Ascending aorta (tissue), 2 donors: Measurements from ENCODE around the gene MICU1. TPM values are rescaled to one million over a fixed set of nuclear protein-coding genes. Genes with fewer than 3 reads are reported as not detected.

Source experiments
- DNase-seq, 2 donors: peaks; one replicate each; pipeline ENCODE4 v3.0.0-alpha.2; 2019; ENCODE audit warnings: low spot score in 2 of 2
- H3K27ac ChIP-seq, 2 donors: fragments of 200-600 bp; sonication (generic); one replicate each; pipeline ENCODE4 v1.5.1; 2016 to 2017; ENCODE audit warnings: mild to moderate bottlenecking in 1 of 2
- H3K27me3 ChIP-seq: fragments of 200-600 bp; sonication (generic); one replicate; pipeline ENCODE4 v1.5.1; 2017
- H3K36me3 ChIP-seq, 2 donors: fragments of 200-600 bp; sonication (generic); one replicate each; pipeline ENCODE4 v1.5.1; 2016
- H3K4me1 ChIP-seq, 2 donors: fragments of 200-600 bp; sonication (generic); one replicate each; pipeline ENCODE4 v1.5.1; 2016 to 2017; ENCODE audit warnings: mild to moderate bottlenecking in 1 of 2
- H3K4me3 ChIP-seq, 2 donors: fragments of 200-600 bp; sonication (generic); one replicate each; pipeline ENCODE4 v1.5.1; 2016 to 2017; ENCODE audit warnings: mild to moderate bottlenecking in 1 of 2
- H3K9me3 ChIP-seq, 2 donors: fragments of 200-600 bp; sonication (generic); one replicate each; pipeline ENCODE4 v1.5.1; 2016
- CTCF ChIP-seq, 3 experiments: fragments of 200-600 bp in 2 of 3; fragments of 450-650 bp in 1 of 3; sonication (generic) in 2 of 3; IDR thresholded peaks; one replicate each; pipeline ENCODE4 v1.5.1; 2016 to 2019; ENCODE audit warnings: antibody characterized with exemption in 3 of 3, mild to moderate bottlenecking in 1 of 3, moderate library complexity in 1 of 3
- intact Hi-C: fragments of 100-400 bp; cut with DNase I; formaldehyde crosslinking; loops from one replicate; pipeline ENCODE4 v1.15.1; 2023
- total RNA-seq: library from RNA; depleted of rRNA; stranded (reverse); fragments of >200 nt; gene quantifications from one replicate; pipeline ENCODE4 v1.1.0, GENCODE V29; 2016

The MICU1 gene
- total RNA-seq, 1 donor from 2014 or later, result 18.9 TPM

- no peak for DNase-seq
- intact Hi-C loops, result no loop called here
Observed at GRCh38 chr10:72379062-72379461, 246.8 kb downstream of the MICU1 start.

DNA sequence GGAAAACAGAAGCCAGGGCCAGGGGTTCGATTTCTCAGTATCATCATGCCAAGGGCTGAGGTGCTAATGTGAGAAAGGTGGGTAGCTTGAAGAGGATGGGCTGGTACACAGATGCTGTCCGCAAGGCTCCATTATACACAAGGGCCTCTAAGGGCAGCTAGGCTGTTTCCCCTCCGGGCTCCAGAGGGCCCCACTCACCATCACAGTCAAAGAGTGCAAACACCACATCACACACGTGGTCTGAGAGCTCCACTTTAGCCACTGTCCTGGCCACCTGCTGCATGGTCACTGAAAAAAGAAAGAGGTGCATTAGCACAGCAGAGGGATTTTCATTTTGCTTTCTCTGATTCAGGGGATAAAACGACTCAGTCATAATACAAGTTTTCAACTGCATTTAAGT, 250.3 kb downstream of the MICU1 start:
- peaks cover 0 to 11% of the 10 kb centered on the region in 2 donors for H3K36me3 ChIP-seq
- no peak overlapping the region for H3K4me3 ChIP-seq
- no peaks in the 10 kb centered on the region for H3K27me3 ChIP-seq
- H3K9me3 ChIP-seq, result no peaks in the 10 kb centered on the region
- no peak for TF ChIP-seq CTCF (IDR thresholded peaks at IDR 0.05)
- DNase-seq, result no peak
- no peaks in the 10 kb centered on the region for H3K4me1 ChIP-seq
- H3K27ac ChIP-seq, result no peak overlapping the region
- intact Hi-C loops, result no loop called here

More at GRCh38 chr10:72379062-72379461, 246.8 kb downstream of the MICU1 start:
- Histone ChIP-seq H3K4me3 (no peak overlapping the region), H3K4me1 (no peaks in the 10 kb centered on the region), H3K27ac (no peak overlapping the region), H3K9me3 (no peaks in the 10 kb centered on the region), H3K27me3 (no peaks in the 10 kb centered on the region), H3K36me3 (peaks cover 0 to 4% of the 10 kb centered on the region in 2 donors)
- TF ChIP-seq CTCF (IDR thresholded peaks at IDR 0.05), result no peak

DNA sequence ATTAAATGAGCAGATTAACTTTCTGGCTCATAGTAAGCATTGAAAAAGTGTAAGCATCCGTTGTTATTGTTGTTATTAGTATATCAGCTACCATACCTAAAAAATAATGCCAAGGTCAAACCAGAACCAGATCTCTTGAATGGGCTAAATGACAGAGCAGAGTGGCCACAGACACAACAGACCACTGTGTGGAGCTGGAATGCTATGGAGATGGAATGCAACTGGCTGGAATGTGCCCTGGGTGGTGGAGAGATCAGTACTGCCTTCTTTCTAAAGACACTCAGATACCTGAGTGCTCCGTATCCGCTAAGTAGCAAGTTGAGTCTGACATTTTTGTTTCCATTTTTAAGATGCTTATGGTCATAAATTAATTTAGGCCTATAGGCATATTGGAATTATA, 250.7 kb downstream of the MICU1 start:
- H3K36me3 ChIP-seq, result peaks cover 0 to 11% of the 10 kb centered on the region in 2 donors
- no peak for DNase-seq
- H3K4me1 ChIP-seq, result no peaks in the 10 kb centered on the region
- H3K27me3 ChIP-seq, result no peaks in the 10 kb centered on the region
- no peak for TF ChIP-seq CTCF (IDR thresholded peaks at IDR 0.05)
- intact Hi-C loops, result no loop called here
- no peak overlapping the region for H3K27ac ChIP-seq
- no peak overlapping the region for H3K4me3 ChIP-seq
- no peaks in the 10 kb centered on the region for H3K9me3 ChIP-seq

- intact Hi-C loops, result no loop called here
- H3K27me3 ChIP-seq, result no peaks in the 10 kb centered on the region
- no peak overlapping the region for H3K4me3 ChIP-seq
- H3K4me1 ChIP-seq, result no peaks in the 10 kb centered on the region
- DNase-seq, result no peak
- H3K9me3 ChIP-seq, result no peaks in the 10 kb centered on the region
- no peak for TF ChIP-seq CTCF (IDR thresholded peaks at IDR 0.05)
- no peak overlapping the region for H3K27ac ChIP-seq
- H3K36me3 ChIP-seq, result peaks cover 11 to 25% of the 10 kb centered on the region in 2 donors
Observed at GRCh38 chr10:72370201-72370722, 255.6 kb downstream of the MICU1 start.

GRCh38 chr10:72367301-72367960, 258.4 kb downstream of the MICU1 start:
- Histone ChIP-seq H3K4me1 (peaks cover 0 to 3% of the 10 kb centered on the region in 2 donors), H3K27ac (no peak overlapping the region), H3K36me3 (peaks cover 11 to 20% of the 10 kb centered on the region in 2 donors), H3K4me3 (no peak overlapping the region), H3K27me3 (no peaks in the 10 kb centered on the region), H3K9me3 (no peaks in the 10 kb centered on the region)
- intact Hi-C loops, result loop anchor here (5.0 kb wide), 1 partner anchor 695 kb away; no protein-coding TSS in a partner anchor
- DNase-seq, result no peak
- TF ChIP-seq CTCF (IDR thresholded peaks at IDR 0.05), result no peak
